Gastrocnemius medialis (tissue), 4 donors: ENCODE results near the gene ENAH.

Experiments
- CTCF ChIP-seq, 5 experiments: fragments of 450-650 bp in 3 of 5; fragments of 200-600 bp in 2 of 5; sonication (generic) in 2 of 5; IDR thresholded peaks in 4 of 5; conservative IDR thresholded peaks in 1 of 5; 1 replicate in 4 of 5; 2 replicates in 1 of 5; pipeline ENCODE4 v1.5.1; 2016 to 2019; ENCODE audit warnings: antibody characterized with exemption in 5 of 5, mild to moderate bottlenecking in 3 of 5, moderate library complexity in 3 of 5
- POLR2A ChIP-seq, 2 donors: fragments of 450-650 bp; IDR thresholded peaks; one replicate each; pipeline ENCODE4 v1.6.1; 2017; ENCODE audit warnings: antibody characterized with exemption in 2 of 2, mild to moderate bottlenecking in 2 of 2, moderate library complexity in 2 of 2

DNA sequence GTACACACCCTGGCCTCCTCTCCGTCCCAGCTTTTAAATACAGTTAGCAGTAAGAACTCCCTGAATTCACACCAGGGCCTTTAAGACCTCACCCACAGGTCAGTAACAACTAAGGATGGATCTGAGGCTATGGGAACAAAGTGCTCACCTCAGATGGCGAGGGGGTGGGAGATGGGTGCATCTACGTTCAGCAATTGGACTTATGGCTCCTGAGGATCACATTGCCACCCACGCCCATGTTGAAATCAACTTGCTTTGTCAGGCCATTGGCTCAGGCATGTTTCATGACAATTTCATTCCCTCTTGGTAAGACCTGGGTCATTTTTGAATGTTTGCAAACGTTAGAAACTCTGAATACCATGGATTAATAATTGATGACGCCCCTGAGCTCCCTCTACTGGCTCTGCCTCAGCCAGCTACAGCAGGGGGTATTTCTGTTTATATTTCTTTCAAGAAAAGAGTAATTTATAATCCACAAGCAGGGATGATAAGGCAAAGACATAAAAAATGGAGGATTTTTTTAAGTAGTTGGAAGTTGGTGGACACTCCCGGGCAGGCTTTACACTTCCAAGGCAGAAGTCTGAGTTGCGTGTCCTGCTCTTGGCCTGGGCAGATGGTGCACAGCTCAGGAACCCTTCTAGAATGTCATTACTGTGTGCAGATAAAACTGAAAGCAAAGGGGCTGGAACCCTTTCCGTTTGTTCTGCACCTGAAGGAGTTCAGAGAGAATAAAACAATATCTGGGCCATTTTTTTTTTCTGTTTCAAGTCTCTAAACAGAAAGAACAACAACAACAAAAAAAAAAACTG lies 211.4 kb downstream of the ENAH start:
- TF ChIP-seq CTCF (IDR thresholded peaks at IDR 0.05 in 4 of 5, conservative IDR thresholded peaks at IDR 0.05 in 1 of 5) (no peak), POLR2A (IDR thresholded peaks at IDR 0.05) (no peak)
